Measurements from ENCODE around the gene ZSCAN22.

DNA sequence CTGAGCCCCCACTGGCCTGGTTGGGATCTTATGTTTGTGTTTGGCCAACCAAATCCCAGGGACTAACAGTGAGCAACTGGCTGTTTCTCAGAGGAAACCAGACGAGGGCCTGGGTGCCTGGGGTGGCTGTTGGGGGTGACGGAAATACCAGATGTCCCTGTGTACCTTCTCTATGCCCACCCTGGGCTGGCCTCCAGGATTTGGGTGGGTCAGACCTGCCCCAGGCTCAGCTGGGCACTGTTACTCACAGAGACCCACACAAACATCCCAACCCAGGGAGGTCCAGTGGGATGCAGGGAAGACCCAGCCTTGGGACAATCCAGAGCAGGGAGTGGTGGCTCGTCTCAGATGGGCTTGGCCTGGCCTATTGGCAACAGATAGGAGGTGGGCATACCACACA lies 8.8 kb downstream of the ZSCAN22 start:
- TF ChIP-seq CREB1 (CRISPR knock-in tag; IDR thresholded peaks at IDR 0.05) (no peak), IRF2 (CRISPR knock-in tag; IDR thresholded peaks at IDR 0.05; ENCODE audit: borderline replicate concordance, low read depth) (no peak), NFYB (CRISPR knock-in tag; conservative IDR thresholded peaks at IDR 0.05; ENCODE audit: low read depth) (no peak), ZNF232 (CRISPR knock-in tag; IDR thresholded peaks at IDR 0.05) (no peak)
- TF ChIP-seq, protein P1, sequence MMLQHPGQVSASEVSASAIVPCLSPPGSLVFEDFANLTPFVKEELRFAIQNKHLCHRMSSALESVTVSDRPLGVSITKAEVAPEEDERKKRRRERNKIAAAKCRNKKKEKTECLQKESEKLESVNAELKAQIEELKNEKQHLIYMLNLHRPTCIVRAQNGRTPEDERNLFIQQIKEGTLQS (CRISPR knock-in tag; conservative IDR thresholded peaks at IDR 0.05): no peak
- TF ChIP-seq, protein P2, sequence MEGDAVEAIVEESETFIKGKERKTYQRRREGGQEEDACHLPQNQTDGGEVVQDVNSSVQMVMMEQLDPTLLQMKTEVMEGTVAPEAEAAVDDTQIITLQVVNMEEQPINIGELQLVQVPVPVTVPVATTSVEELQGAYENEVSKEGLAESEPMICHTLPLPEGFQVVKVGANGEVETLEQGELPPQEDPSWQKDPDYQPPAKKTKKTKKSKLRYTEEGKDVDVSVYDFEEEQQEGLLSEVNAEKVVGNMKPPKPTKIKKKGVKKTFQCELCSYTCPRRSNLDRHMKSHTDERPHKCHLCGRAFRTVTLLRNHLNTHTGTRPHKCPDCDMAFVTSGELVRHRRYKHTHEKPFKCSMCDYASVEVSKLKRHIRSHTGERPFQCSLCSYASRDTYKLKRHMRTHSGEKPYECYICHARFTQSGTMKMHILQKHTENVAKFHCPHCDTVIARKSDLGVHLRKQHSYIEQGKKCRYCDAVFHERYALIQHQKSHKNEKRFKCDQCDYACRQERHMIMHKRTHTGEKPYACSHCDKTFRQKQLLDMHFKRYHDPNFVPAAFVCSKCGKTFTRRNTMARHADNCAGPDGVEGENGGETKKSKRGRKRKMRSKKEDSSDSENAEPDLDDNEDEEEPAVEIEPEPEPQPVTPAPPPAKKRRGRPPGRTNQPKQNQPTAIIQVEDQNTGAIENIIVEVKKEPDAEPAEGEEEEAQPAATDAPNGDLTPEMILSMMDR (IDR thresholded peaks at IDR 0.05): no peak
- TF ChIP-seq, protein P3, sequence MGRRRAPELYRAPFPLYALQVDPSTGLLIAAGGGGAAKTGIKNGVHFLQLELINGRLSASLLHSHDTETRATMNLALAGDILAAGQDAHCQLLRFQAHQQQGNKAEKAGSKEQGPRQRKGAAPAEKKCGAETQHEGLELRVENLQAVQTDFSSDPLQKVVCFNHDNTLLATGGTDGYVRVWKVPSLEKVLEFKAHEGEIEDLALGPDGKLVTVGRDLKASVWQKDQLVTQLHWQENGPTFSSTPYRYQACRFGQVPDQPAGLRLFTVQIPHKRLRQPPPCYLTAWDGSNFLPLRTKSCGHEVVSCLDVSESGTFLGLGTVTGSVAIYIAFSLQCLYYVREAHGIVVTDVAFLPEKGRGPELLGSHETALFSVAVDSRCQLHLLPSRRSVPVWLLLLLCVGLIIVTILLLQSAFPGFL (CRISPR knock-in tag; IDR thresholded peaks at IDR 0.05; ENCODE audit: borderline replicate concordance): no peak
- TF ChIP-seq, protein P4, sequence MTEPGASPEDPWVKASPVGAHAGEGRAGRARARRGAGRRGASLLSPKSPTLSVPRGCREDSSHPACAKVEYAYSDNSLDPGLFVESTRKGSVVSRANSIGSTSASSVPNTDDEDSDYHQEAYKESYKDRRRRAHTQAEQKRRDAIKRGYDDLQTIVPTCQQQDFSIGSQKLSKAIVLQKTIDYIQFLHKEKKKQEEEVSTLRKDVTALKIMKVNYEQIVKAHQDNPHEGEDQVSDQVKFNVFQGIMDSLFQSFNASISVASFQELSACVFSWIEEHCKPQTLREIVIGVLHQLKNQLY (CRISPR knock-in tag; IDR thresholded peaks at IDR 0.05): no peak
